K562 (cell line): Measurements from ENCODE around the gene EMX1. TPM values are rescaled to one million over a fixed set of nuclear protein-coding genes. Genes with fewer than 3 reads are reported as not detected.

Experiments
- ATAC-seq: fragments of 200-7000 bp; cut with Tn5 transposase; 3 replicates; pipeline ENCODE4 v1.9.1; 2020; ENCODE audit warnings: moderate library complexity
- BruUV-seq: library from RNA; stranded (reverse); fragments of 400-500 nt; replicated peaks from 2 replicates; lab custom pipeline; 2021; lab: Mats Ljungman, UMichigan
- CTCF ChIA-PET: fragments of 300-600 bp; formaldehyde crosslinking; extraction: SDS; loops from one replicate; lab custom pipeline; 2021; ENCODE audit warnings: low intra/inter-chr PET ratio; lab: Yijun Ruan, JAX
- POLR2A ChIA-PET: fragments of 300-600, 350-650 bp; sonication (Branson Sonifier 250); formaldehyde crosslinking; extraction: SDS; loops from one replicate; lab custom pipeline; 2021; ENCODE audit warnings: antibody characterized with exemption, inconsistent platforms; lab: Yijun Ruan, JAX
- DNase-seq, 4 experiments: peaks; one replicate each; pipeline versions ENCODE4 v3.0.0 to v3.0.0-alpha.2; 2011 to 2018; ENCODE audit warnings: low spot score in 3 of 4, mixed read lengths in 3 of 4; ENCODE audit errors: extremely low read depth in 1 of 4
- FAIRE-seq: peaks from 2 replicates; lab custom pipeline; 2011; peaks lifted over from hg19 to GRCh38; lab: Jason Lieb, UNC
- H2AFZ ChIP-seq: 2 replicates; pipeline ENCODE4 v1.6.0; 2011; ENCODE audit warnings: low read depth, low read length, control low read depth, inconsistent platforms
- H3K27ac ChIP-seq: fragments of 200-600 bp; 3 replicates; pipeline ENCODE4 v1.8.0; 2011; ENCODE audit warnings: low read depth, mild to moderate bottlenecking, control low read depth, inconsistent platforms, low read length, moderate library complexity, mixed read lengths; ENCODE audit errors: extremely low read depth
- H3K27me3 ChIP-seq, 2 experiments: fragments of 300-600 bp in 1 of 2; 2 replicates in 1 of 2; 3 replicates in 1 of 2; pipeline versions ENCODE4 v1.6.0 to v1.8.0; 2011; ENCODE audit warnings: inconsistent platforms in 2 of 2, low read length in 2 of 2, mild to moderate bottlenecking in 1 of 2, mixed read lengths in 1 of 2, moderate library complexity in 1 of 2; ENCODE audit not compliant: control insufficient read depth in 2 of 2, insufficient read depth in 2 of 2
- H3K36me3 ChIP-seq: fragments of 300-600 bp; 3 replicates; pipeline ENCODE4 v1.8.0; 2011; ENCODE audit warnings: mild to moderate bottlenecking, low read length, inconsistent platforms; ENCODE audit not compliant: control insufficient read depth, insufficient read depth
- H3K4me1 ChIP-seq, 2 experiments: fragments of 200-600 bp in 1 of 2; replicated peaks in 1 of 2; 2 replicates in 1 of 2; 3 replicates in 1 of 2; pipeline versions ENCODE4 v1.5.1 to v1.8.0; 2011; ENCODE audit warnings: inconsistent platforms in 2 of 2, low read length in 2 of 2, mild to moderate bottlenecking in 1 of 2, mixed read lengths in 1 of 2, moderate library complexity in 1 of 2; ENCODE audit not compliant: control insufficient read depth in 2 of 2, insufficient read depth in 2 of 2
- H3K4me2 ChIP-seq: 2 replicates; pipeline ENCODE4 v1.6.1; 2011; ENCODE audit warnings: low read length, control low read depth, inconsistent platforms, mixed read lengths; ENCODE audit not compliant: insufficient read depth
- H3K4me3 ChIP-seq: fragments of 200-600 bp; sonication (generic), shearing (Covaris generic); 2 replicates; pipeline ENCODE4 v1.5.1; 2016; ENCODE audit warnings: control low read depth, inconsistent platforms
- H3K79me2 ChIP-seq: fragments of 200-600 bp; 3 replicates; pipeline ENCODE4 v1.8.0; 2011; ENCODE audit warnings: low read length, inconsistent platforms; ENCODE audit not compliant: control insufficient read depth, insufficient read depth
- H3K9ac ChIP-seq, 2 experiments: 2 replicates each; pipeline versions ENCODE4 v1.6.0 to v1.6.1; 2011; ENCODE audit warnings: low read depth in 2 of 2, low read length in 2 of 2, control low read depth in 1 of 2, inconsistent platforms in 1 of 2, mild to moderate bottlenecking in 1 of 2, mixed read lengths in 1 of 2; ENCODE audit not compliant: insufficient read depth in 1 of 2
- H3K9me1 ChIP-seq: one replicate; pipeline ENCODE4 v1.6.0; 2011; ENCODE audit warnings: inconsistent platforms, mild to moderate bottlenecking, low read length, moderate library complexity; ENCODE audit not compliant: control insufficient read depth, insufficient read depth
- H3K9me3 ChIP-seq: replicated peaks from 2 replicates; pipeline ENCODE4 v1.5.1; 2011; ENCODE audit warnings: low read depth, low read length, inconsistent platforms; ENCODE audit not compliant: control insufficient read depth, insufficient read depth
- H4K20me1 ChIP-seq: replicated peaks from 2 replicates; pipeline ENCODE4 v1.6.1; 2011; ENCODE audit warnings: low read length, inconsistent platforms, mixed read lengths; ENCODE audit not compliant: control insufficient read depth, insufficient read depth
- BCL6 ChIP-seq: fragments of 250-450 bp; sonication (Bioruptor Pico); IDR thresholded peaks from 2 replicates; pipeline ENCODE4 v1.4.0; 2020
- DNMT1 ChIP-seq: fragments of 450-650 bp; IDR thresholded peaks from 2 replicates; pipeline ENCODE4 v1.6.1; 2016; ENCODE audit warnings: antibody characterized with exemption, mild to moderate bottlenecking
- ELF1 ChIP-seq: fragments of 200-800 bp; sonication (Bioruptor generic); IDR thresholded peaks from 2 replicates; pipeline ENCODE4 v1.6.1; 2016; ENCODE audit warnings: missing genetic modification characterization, missing compliant biosample characterization
- ETS2 ChIP-seq: IDR thresholded peaks from 2 replicates; pipeline ENCODE4 v1.6.1; 2016; ENCODE audit warnings: borderline replicate concordance, missing genetic modification characterization, mild to moderate bottlenecking, moderate library complexity, missing compliant biosample characterization; ENCODE audit not compliant: poor library complexity, severe bottlenecking
- FOXK2 ChIP-seq, 2 experiments: fragments of 450-650 bp; IDR thresholded peaks in 1 of 2; conservative IDR thresholded peaks in 1 of 2; 2 replicates each; pipeline ENCODE4 v1.6.1; 2016; ENCODE audit warnings: low read depth in 2 of 2, mild to moderate bottlenecking in 1 of 2
- GABPA ChIP-seq: fragments of 200-800 bp; sonication (Bioruptor generic); conservative IDR thresholded peaks from 2 replicates; pipeline ENCODE4 v1.6.1; 2016; ENCODE audit warnings: low read depth, missing genetic modification characterization, missing compliant biosample characterization
- LEF1 ChIP-seq: fragments of 450-650 bp; IDR thresholded peaks from 2 replicates; pipeline ENCODE4 v1.6.1; 2016; ENCODE audit warnings: mild to moderate bottlenecking
- MYNN ChIP-seq, 2 experiments: sonication (generic); formaldehyde crosslinking in 1 of 2; IDR thresholded peaks; 2 replicates each; pipeline versions ENCODE4 v1.5.0 to v1.6.1; 2016 to 2020; ENCODE audit warnings: antibody characterized with exemption in 1 of 2, missing genetic modification reagents in 1 of 2
- POLR2AphosphoS5 ChIP-seq: IDR thresholded peaks from 2 replicates; pipeline ENCODE4 v1.6.1; 2011; ENCODE audit warnings: mild to moderate bottlenecking, low read depth, low read length, moderate library complexity; ENCODE audit not compliant: control insufficient read depth, insufficient read depth
- RBM17 ChIP-seq: fragments of 200-400 bp; formaldehyde crosslinking; IDR thresholded peaks from 2 replicates; pipeline ENCODE4 v1.6.1; 2017; ENCODE audit warnings: low read depth, mild to moderate bottlenecking, low read length, borderline replicate concordance
- SMARCA4 ChIP-seq: fragments of 450-650 bp; IDR thresholded peaks from 2 replicates; pipeline ENCODE4 v1.6.1; 2016
- SRSF1 ChIP-seq: fragments of 200-400 bp; formaldehyde crosslinking; IDR thresholded peaks from 2 replicates; pipeline ENCODE4 v1.6.1; 2017; ENCODE audit warnings: mild to moderate bottlenecking, low read depth, low read length, moderate library complexity
- TBP ChIP-seq: optimal IDR thresholded peaks from 2 replicates; pipeline ENCODE3; 2011; ENCODE audit warnings: low read depth, low read length, improper control_type of control experiment
- ZNF133 ChIP-seq: fragments of 250-450 bp; sonication (Bioruptor Pico); IDR thresholded peaks from 2 replicates; pipeline ENCODE4 v1.4.0; 2020; ENCODE audit warnings: mild to moderate bottlenecking
- ZNF668 ChIP-seq: fragments of 250-450 bp; sonication (Bioruptor Pico); IDR thresholded peaks from 2 replicates; pipeline ENCODE4 v1.8.0; 2022; ENCODE audit warnings: mild to moderate bottlenecking, inconsistent platforms
- WGBS: fragments of 100-300 bp; shearing (Covaris generic); methylation state at CpG from one replicate; pipeline ENCODE4 v1.1.6; 2016; ENCODE audit warnings: low coverage, mixed read lengths; ENCODE audit not compliant: insufficient coverage; ENCODE audit errors: missing lambda C conversion rate; 5-methylcytosine and 5-hydroxymethylcytosine counted together
- in situ Hi-C: fragments of 300-500 bp; cut with MboI; formaldehyde crosslinking; loops from 4 replicates; pipeline ENCODE4 v1.15.0; 2018; ENCODE audit warnings: inconsistent platforms, mixed read lengths
- intact Hi-C: fragments of 100-400 bp; cut with micrococcal nuclease; formaldehyde crosslinking; loops from 2 replicates; pipeline ENCODE4 v1.14.2; 2022
- polyA plus RNA-seq, 8 experiments: library from polyadenylated mRNA; depleted of rRNA in 4 of 8; stranded (reverse) in 5 of 8; unstranded in 3 of 8; fragments of >200 nt; fragmentation: Nextera tagmentation in 2 of 8; fragmentation: Illumina TruSeq in 1 of 8; extraction: Ambion mirVana in 2 of 8; extraction: Trizol in 1 of 8; gene quantifications; 2 replicates each; pipeline versions ENCODE4 v1.2.1 to v1.2.3, GENCODE V29; 2011 to 2014; ENCODE audit warnings: inconsistent platforms in 1 of 8, missing spikeins in 1 of 8
- total RNA-seq, 7 experiments: library from RNA; depleted of rRNA in 6 of 7; stranded (reverse); fragments of >200 nt in 6 of 7; fragmentation: Illumina TruSeq in 2 of 7; extraction: Trizol in 2 of 7; gene quantifications; 2 replicates each; pipeline versions ENCODE4 v1.2.1 to v1.2.3, GENCODE V29; 2011 to 2021; ENCODE audit warnings: low replicate concordance in 1 of 7
- TF ChIP-seq, protein P1 (sequence below): fragments of 450-650 bp; conservative IDR thresholded peaks from 2 replicates; pipeline ENCODE4 v1.6.1; 2016; ENCODE audit warnings: missing genetic modification characterization, low read depth, mild to moderate bottlenecking, missing compliant biosample characterization, moderate library complexity
- TF ChIP-seq, protein P2 (sequence below): fragments of 450-650 bp; IDR thresholded peaks from 2 replicates; pipeline ENCODE4 v1.6.1; 2016; ENCODE audit warnings: borderline replicate concordance

Gene EMX1
- total and polyA plus RNA-seq, 9 of the 15 experiments (the other 6 are each of a cell fraction or from before 2014, with no cell fraction given) = 0.10 to 0.32 (median 0.21) TPM; not detected in 6

DNA sequence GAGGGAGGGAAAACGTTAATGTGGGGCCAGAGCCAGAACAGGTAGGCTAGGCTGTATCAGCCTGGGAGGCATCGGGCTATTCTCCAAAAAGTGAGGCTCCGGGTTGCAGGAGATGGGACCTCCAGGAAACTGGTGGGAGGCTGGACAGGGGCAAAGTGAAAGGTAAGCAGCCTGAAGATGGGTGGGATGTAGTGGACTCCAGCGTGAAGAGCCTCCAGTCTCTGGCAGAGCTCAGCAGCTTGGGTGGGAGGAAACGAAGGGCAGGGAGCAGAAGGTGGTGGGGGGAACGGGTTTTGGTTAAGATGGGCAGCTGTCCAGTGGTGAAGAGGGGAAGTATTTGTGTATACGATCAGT is 3.1 kb upstream of the EMX1 start:
- DNase-seq = no peak
- in situ Hi-C loops (no loop called here), intact Hi-C loops (no loop called here)
- ChIA-PET CTCF (no interaction called here), POLR2A (no interaction called here)
- Histone ChIP-seq H2AFZ (no peak overlapping the region), H3K4me1 (peaks cover 0 to 39% of the 10 kb centered on the region in 2 experiments; a peak in 3 of 5 replicates), H3K9me3 (no peaks in the 10 kb centered on the region), H3K27me3 (peaks cover 47 to 61% of the 10 kb centered on the region in 2 experiments), H3K9ac (no peak overlapping the region), H3K4me3 (no peak overlapping the region), H3K9me1 (no peaks in the 10 kb centered on the region), H3K36me3 (no peaks in the 10 kb centered on the region), H3K79me2 (no peaks in the 10 kb centered on the region), H3K4me2 (no peak overlapping the region), H4K20me1 (peaks cover 22% of the 10 kb centered on the region; the same call in 1 of the 2 replicates), H3K27ac (no peak overlapping the region)
- TF ChIP-seq ZNF668 (no peak), TBP (no peak), ELF1 (tag) (no peak), SMARCA4 (no peak), ZNF133 (CRISPR knock-in tag) (no peak), BCL6 (CRISPR knock-in tag) (no peak), LEF1 (no peak), RBM17 (no peak), GABPA (tag) (no peak), FOXK2 (conservative IDR thresholded peaks at IDR 0.05 in 1 of 2, IDR thresholded peaks at IDR 0.05 in 1 of 2; ENCODE audit: low read depth in 2 of 2) (no peak), MYNN (IDR thresholded peaks at IDR 0.05) (no peak), MYNN (CRISPR knock-in tag; IDR thresholded peaks at IDR 0.05) (no peak), POLR2AphosphoS5 (no peak), ETS2 (no peak), SRSF1 (no peak), DNMT1 (no peak)
- TF ChIP-seq, protein P1, sequence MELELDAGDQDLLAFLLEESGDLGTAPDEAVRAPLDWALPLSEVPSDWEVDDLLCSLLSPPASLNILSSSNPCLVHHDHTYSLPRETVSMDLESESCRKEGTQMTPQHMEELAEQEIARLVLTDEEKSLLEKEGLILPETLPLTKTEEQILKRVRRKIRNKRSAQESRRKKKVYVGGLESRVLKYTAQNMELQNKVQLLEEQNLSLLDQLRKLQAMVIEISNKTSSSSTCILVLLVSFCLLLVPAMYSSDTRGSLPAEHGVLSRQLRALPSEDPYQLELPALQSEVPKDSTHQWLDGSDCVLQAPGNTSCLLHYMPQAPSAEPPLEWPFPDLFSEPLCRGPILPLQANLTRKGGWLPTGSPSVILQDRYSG (tag) = no peak
- TF ChIP-seq, protein P2, sequence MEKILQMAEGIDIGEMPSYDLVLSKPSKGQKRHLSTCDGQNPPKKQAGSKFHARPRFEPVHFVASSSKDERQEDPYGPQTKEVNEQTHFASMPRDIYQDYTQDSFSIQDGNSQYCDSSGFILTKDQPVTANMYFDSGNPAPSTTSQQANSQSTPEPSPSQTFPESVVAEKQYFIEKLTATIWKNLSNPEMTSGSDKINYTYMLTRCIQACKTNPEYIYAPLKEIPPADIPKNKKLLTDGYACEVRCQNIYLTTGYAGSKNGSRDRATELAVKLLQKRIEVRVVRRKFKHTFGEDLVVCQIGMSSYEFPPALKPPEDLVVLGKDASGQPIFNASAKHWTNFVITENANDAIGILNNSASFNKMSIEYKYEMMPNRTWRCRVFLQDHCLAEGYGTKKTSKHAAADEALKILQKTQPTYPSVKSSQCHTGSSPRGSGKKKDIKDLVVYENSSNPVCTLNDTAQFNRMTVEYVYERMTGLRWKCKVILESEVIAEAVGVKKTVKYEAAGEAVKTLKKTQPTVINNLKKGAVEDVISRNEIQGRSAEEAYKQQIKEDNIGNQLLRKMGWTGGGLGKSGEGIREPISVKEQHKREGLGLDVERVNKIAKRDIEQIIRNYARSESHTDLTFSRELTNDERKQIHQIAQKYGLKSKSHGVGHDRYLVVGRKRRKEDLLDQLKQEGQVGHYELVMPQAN = no peak
- no peak for FAIRE-seq
- BruUV-seq = no TSS peak
- ATAC-seq = no peak
- 6% methylated on average over 7 of the region's 7 CpGs for WGBS
